ENCODE results near the gene CCDC187. TPM values are rescaled to one million over a fixed set of nuclear protein-coding genes. Genes with fewer than 3 reads are reported as not detected.

The CCDC187 gene
- total and polyA plus RNA-seq, 2 of the 13 experiments (the other 11 are each of a cell fraction or from before 2014, with no cell fraction given): 0.03 to 0.13 TPM

DNA sequence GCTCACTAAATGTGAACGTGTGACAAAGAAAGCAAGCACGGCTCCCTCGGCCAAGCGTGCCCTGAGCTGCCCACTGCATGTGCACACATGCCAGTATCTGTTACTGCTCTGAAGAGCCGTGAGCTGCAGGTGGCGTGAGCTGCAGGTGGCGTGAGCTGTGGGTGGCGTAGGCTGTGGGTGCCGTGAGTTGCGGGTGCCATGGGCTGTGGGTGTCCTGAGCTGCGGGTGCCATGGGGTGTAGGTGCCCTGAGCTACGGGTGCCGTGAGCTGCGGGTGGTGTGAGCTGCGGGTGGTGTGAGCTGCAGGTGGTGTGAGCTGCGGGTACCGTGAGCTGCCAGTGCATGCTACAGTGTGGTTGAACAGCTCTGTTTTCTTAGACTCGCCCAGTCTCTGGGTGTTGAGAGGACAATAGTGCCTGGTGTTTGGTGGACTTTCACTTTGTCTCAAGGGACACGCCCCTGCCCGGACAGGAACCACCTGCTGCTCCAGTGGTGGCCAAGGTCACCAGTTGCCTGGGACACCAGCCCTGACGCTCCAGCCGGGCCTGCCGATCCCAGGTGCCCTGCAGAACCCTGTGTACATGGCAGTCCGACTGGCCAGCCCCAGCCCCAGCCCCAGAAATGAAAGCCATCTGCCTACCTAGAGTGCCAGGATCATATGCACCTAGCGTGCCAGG lies 6.7 kb downstream of the CCDC187 start (continued):
- TF ChIP-seq, protein P1, sequence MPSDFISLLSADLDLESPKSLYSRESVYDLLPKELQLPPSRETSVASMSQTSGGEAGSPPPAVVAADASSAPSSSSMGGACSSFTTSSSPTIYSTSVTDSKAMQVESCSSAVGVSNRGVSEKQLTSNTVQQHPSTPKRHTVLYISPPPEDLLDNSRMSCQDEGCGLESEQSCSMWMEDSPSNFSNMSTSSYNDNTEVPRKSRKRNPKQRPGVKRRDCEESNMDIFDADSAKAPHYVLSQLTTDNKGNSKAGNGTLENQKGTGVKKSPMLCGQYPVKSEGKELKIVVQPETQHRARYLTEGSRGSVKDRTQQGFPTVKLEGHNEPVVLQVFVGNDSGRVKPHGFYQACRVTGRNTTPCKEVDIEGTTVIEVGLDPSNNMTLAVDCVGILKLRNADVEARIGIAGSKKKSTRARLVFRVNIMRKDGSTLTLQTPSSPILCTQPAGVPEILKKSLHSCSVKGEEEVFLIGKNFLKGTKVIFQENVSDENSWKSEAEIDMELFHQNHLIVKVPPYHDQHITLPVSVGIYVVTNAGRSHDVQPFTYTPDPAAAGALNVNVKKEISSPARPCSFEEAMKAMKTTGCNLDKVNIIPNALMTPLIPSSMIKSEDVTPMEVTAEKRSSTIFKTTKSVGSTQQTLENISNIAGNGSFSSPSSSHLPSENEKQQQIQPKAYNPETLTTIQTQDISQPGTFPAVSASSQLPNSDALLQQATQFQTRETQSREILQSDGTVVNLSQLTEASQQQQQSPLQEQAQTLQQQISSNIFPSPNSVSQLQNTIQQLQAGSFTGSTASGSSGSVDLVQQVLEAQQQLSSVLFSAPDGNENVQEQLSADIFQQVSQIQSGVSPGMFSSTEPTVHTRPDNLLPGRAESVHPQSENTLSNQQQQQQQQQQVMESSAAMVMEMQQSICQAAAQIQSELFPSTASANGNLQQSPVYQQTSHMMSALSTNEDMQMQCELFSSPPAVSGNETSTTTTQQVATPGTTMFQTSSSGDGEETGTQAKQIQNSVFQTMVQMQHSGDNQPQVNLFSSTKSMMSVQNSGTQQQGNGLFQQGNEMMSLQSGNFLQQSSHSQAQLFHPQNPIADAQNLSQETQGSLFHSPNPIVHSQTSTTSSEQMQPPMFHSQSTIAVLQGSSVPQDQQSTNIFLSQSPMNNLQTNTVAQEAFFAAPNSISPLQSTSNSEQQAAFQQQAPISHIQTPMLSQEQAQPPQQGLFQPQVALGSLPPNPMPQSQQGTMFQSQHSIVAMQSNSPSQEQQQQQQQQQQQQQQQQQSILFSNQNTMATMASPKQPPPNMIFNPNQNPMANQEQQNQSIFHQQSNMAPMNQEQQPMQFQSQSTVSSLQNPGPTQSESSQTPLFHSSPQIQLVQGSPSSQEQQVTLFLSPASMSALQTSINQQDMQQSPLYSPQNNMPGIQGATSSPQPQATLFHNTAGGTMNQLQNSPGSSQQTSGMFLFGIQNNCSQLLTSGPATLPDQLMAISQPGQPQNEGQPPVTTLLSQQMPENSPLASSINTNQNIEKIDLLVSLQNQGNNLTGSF (CRISPR knock-in tag; IDR thresholded peaks at IDR 0.05): no peak
- TF ChIP-seq, protein P2, sequence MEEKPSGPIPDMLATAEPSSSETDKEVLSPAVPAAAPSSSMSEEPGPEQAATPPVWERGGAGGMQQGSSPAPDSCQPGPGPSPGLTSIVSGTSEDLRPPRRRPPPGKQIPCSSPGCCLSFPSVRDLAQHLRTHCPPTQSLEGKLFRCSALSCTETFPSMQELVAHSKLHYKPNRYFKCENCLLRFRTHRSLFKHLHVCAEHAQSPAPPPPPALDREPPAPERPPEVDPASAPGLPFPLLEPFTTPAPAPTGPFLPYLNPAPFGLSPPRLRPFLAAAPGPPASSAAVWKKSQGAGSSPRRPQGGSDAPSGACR (CRISPR knock-in tag; IDR thresholded peaks at IDR 0.05): no peak
- TF ChIP-seq ATM (IDR thresholded peaks at IDR 0.05; ENCODE audit: borderline replicate concordance): no peak
- no peak for TF ChIP-seq KDM6A (CRISPR knock-in tag; IDR thresholded peaks at IDR 0.05; ENCODE audit: low read depth)
- TF ChIP-seq XRCC5 (optimal IDR thresholded peaks at IDR 0.05; ENCODE audit: low read length): no peak
- TF ChIP-seq ZNF781 (CRISPR knock-in tag; IDR thresholded peaks at IDR 0.05; ENCODE audit: borderline replicate concordance, not compliant biosample characterization): no peak
- no peak for TF ChIP-seq ZNF7 (CRISPR knock-in tag; IDR thresholded peaks at IDR 0.05)
- TF ChIP-seq, protein P3, sequence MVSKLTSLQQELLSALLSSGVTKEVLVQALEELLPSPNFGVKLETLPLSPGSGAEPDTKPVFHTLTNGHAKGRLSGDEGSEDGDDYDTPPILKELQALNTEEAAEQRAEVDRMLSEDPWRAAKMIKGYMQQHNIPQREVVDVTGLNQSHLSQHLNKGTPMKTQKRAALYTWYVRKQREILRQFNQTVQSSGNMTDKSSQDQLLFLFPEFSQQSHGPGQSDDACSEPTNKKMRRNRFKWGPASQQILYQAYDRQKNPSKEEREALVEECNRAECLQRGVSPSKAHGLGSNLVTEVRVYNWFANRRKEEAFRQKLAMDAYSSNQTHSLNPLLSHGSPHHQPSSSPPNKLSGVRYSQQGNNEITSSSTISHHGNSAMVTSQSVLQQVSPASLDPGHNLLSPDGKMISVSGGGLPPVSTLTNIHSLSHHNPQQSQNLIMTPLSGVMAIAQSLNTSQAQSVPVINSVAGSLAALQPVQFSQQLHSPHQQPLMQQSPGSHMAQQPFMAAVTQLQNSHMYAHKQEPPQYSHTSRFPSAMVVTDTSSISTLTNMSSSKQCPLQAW (CRISPR knock-in tag; IDR thresholded peaks at IDR 0.05): 0 out of 2 replicates have a peak, but pooled peaks have one; percentile 17
- no peak for TF ChIP-seq ZNF343 (CRISPR knock-in tag; IDR thresholded peaks at IDR 0.05)
- 0 out of 2 replicates have a peak, but pooled peaks have one; percentile 38 for TF ChIP-seq ZNF124 (CRISPR knock-in tag; IDR thresholded peaks at IDR 0.05)
- no peak for TF ChIP-seq ZNF703 (CRISPR knock-in tag; IDR thresholded peaks at IDR 0.05; ENCODE audit: borderline replicate concordance)
- no peak for TF ChIP-seq MED13 (CRISPR knock-in tag; IDR thresholded peaks at IDR 0.05)
- TF ChIP-seq, protein P4, sequence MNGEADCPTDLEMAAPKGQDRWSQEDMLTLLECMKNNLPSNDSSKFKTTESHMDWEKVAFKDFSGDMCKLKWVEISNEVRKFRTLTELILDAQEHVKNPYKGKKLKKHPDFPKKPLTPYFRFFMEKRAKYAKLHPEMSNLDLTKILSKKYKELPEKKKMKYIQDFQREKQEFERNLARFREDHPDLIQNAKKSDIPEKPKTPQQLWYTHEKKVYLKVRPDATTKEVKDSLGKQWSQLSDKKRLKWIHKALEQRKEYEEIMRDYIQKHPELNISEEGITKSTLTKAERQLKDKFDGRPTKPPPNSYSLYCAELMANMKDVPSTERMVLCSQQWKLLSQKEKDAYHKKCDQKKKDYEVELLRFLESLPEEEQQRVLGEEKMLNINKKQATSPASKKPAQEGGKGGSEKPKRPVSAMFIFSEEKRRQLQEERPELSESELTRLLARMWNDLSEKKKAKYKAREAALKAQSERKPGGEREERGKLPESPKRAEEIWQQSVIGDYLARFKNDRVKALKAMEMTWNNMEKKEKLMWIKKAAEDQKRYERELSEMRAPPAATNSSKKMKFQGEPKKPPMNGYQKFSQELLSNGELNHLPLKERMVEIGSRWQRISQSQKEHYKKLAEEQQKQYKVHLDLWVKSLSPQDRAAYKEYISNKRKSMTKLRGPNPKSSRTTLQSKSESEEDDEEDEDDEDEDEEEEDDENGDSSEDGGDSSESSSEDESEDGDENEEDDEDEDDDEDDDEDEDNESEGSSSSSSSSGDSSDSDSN (CRISPR knock-in tag; IDR thresholded peaks at IDR 0.05): no peak; the same call in 1 of the 2 replicates
- TF ChIP-seq, protein P5, sequence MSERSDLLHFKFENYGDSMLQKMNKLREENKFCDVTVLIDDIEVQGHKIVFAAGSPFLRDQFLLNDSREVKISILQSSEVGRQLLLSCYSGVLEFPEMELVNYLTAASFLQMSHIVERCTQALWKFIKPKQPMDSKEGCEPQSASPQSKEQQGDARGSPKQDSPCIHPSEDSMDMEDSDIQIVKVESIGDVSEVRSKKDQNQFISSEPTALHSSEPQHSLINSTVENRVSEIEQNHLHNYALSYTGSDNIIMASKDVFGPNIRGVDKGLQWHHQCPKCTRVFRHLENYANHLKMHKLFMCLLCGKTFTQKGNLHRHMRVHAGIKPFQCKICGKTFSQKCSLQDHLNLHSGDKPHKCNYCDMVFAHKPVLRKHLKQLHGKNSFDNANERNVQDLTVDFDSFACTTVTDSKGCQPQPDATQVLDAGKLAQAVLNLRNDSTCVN (CRISPR knock-in tag; IDR thresholded peaks at IDR 0.05; ENCODE audit: borderline replicate concordance): no peak
- TF ChIP-seq MED8 (CRISPR knock-in tag; IDR thresholded peaks at IDR 0.05; ENCODE audit: insufficient replicate concordance): peak; percentile 42
- no peak for TF ChIP-seq ZNF737 (CRISPR knock-in tag; IDR thresholded peaks at IDR 0.05; ENCODE audit: borderline replicate concordance)
- TF ChIP-seq ZZZ3 (CRISPR knock-in tag; IDR thresholded peaks at IDR 0.05; ENCODE audit: borderline replicate concordance): 0 out of 2 replicates have a peak, but pooled peaks have one; percentile 63
- TF ChIP-seq PAX8 (CRISPR knock-in tag; IDR thresholded peaks at IDR 0.05; ENCODE audit: borderline replicate concordance): no peak
